GM12865 (cell line): ENCODE results near the gene CPNE4.

Experiments used
- DNase-seq: peaks from one replicate; pipeline ENCODE4 v3.0.0; 2010; ENCODE audit warnings: low read depth
- H3K4me3 ChIP-seq: 2 replicates; pipeline ENCODE4 v1.5.1; 2011; ENCODE audit warnings: mild to moderate bottlenecking, low read depth, low read length, control low read depth
- CTCF ChIP-seq: IDR thresholded peaks from 2 replicates; pipeline ENCODE4 v1.5.1; 2011; ENCODE audit warnings: low read length, control low read depth, low read depth, inconsistent platforms; ENCODE audit not compliant: insufficient read depth; ENCODE audit errors: missing control alignments

Gene CPNE4

GRCh38 chr3:131541288-131541687, 493.5 kb downstream of the CPNE4 start:
- H3K4me3 ChIP-seq: no peak overlapping the region
- no peak for TF ChIP-seq CTCF
- no peak for DNase-seq

GRCh38 chr3:131540821-131541220, 494.0 kb downstream of the CPNE4 start:
- DNase-seq: no peak
- no peak overlapping the region for H3K4me3 ChIP-seq
- TF ChIP-seq CTCF: no peak

GRCh38 chr3:131540143-131540542, 494.7 kb downstream of the CPNE4 start:
- no peak for TF ChIP-seq CTCF
- DNase-seq: no peak
- no peak overlapping the region for H3K4me3 ChIP-seq

GRCh38 chr3:131538968-131539367, 495.8 kb downstream of the CPNE4 start:
- no peak for DNase-seq
- H3K4me3 ChIP-seq: no peak overlapping the region
- no peak for TF ChIP-seq CTCF

- no peak for TF ChIP-seq CTCF
Observed at GRCh38 chr3:131537531-131537930, 497.3 kb downstream of the CPNE4 start.

GRCh38 chr3:131535596-131535995, 499.2 kb downstream of the CPNE4 start:
- H3K4me3 ChIP-seq: no peak overlapping the region
- no peak for TF ChIP-seq CTCF
- DNase-seq: no peak

More at GRCh38 chr3:131537531-131537930, 497.3 kb downstream of the CPNE4 start:
- no peak for DNase-seq
- no peak overlapping the region for H3K4me3 ChIP-seq

GRCh38 chr3:131535131-131535530, 499.7 kb downstream of the CPNE4 start:
- no peak for TF ChIP-seq CTCF
- no peak overlapping the region for H3K4me3 ChIP-seq
- DNase-seq: no peak
